Measurements from ENCODE around the gene NUP62.
"Not testable (repeated sequence)": the region's sequence is repeated elsewhere in the genome, so short reads cannot be mapped to it uniquely, and the experiment has no call there.

The NUP62 gene

DNA sequence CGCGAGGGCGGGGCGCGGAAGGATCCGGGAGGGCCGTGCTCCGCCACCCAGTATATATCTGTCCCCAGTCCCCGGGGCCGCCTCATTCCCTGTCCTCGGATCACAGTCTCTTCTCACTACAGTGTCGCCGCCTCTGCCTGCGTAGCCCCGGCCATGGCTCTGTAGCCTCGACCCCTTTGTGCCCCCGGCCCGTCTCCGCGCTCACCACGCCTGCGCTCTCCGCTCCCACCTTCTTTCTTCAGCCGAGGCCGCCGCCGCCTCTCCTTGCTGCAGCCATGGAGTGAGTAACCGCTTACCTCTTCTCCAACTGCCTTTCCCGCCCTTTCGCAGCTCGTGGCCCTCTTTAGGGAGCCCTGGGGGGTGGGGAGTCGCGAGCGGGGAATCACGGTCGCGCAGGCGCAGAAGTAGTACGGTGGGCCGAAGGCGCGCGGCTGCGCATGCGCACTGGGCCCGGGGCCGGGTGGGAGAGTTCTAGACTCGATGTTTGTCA is at the start of gene NUP62, which contains the start of gene ATF5:
TSS of gene NUP62 (minus strand) at position 384 of the 490 bp plus-strand sequence. CDS start 19,697 bp downstream, outside the sequence.
TSS of gene ATF5 (plus strand) at position 85 of the 490 bp plus-strand sequence. CDS start 1,646 bp downstream, outside the sequence.
- DNase-seq (ENCODE audit: low read depth): peak; percentile 65

DNA sequence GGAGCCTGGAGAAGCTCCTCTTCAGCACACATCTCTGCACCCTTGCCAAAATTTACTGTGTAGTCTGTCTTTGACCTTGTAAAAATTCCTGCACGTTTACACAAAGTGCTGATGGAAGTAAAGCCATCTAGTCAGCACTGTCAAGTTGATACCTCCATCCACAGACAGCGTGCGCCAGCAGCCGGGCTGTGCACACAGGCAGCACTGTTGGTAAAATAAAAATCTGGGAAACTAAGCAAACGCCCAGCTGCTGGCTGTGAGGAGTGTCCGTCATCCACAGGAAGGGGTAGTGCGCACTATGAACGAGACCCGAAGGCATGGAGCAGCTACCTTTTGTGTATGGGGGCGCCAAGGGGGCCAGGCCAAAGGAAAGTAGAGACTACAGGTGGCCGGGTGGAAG is 49.0 kb upstream of the NUP62 start:
- no peak for DNase-seq (ENCODE audit: low read depth)

GRCh38 chr19:49977881-49978280 is 48.6 kb upstream of the NUP62 start:
- DNase-seq (ENCODE audit: low read depth): no peak

DNA sequence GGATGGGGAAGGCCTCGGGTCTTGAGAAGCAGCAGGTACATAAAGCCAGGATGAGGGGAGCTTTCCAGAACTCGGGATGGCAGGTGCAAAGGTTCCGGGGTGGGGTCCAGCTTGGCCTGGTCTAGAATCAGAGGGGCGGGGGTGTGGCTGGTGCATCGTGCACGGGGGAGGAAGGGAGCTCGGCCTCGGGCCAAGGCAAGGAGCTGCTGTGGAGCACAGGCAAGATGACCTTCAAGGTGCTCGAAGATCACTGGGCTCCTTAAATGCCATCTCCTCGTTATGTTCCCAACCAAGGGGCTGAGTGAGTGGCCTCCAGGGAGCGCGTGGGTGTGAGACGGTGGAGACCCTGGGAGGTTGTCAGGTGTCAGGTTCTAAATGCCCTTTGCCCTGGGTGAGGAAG is 47.8 kb upstream of the NUP62 start:
- DNase-seq (ENCODE audit: low read depth): no peak

GRCh38 chr19:49976496-49976895 is 47.2 kb upstream of the NUP62 start:
- peak; percentile 78 for DNase-seq (ENCODE audit: low read depth)

GRCh38 chr19:49975051-49975450 is 45.7 kb upstream of the NUP62 start:
- DNase-seq (ENCODE audit: low read depth): no peak

DNA sequence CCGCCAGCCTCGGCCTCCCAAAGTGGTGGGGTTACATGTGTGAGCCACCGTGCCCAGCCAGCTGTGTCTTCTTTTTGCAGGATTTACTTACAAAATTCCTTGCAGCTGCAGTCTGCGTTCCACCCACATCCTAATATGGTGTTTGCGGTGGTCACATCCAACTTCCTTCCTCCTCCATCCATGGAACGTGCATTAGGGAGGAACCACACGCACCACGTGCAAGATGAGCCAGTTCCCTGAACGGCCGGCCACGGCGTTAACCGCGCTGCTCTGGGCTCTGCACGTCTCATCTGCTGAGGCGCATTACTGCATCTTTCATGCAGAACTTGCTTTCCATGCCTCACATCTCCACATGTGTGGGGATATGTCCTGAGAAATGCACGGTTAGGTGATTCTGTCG is 44.7 kb upstream of the NUP62 start:
- DNase-seq (ENCODE audit: low read depth): no peak

- no peak for DNase-seq (ENCODE audit: low read depth)
Measured at GRCh38 chr19:49972841-49973240, 43.5 kb upstream of the NUP62 start.

GRCh38 chr19:49971991-49972411 is 42.7 kb upstream of the NUP62 start:
- DNase-seq (ENCODE audit: low read depth): no peak

GRCh38 chr19:49969355-49969754 is 40.1 kb upstream of the NUP62 start:
- DNase-seq (ENCODE audit: low read depth): not testable (repeated sequence)

GRCh38 chr19:49968279-49968922 is 39.1 kb upstream of the NUP62 start:
- peak; percentile 21 for DNase-seq (ENCODE audit: low read depth)

DNA sequence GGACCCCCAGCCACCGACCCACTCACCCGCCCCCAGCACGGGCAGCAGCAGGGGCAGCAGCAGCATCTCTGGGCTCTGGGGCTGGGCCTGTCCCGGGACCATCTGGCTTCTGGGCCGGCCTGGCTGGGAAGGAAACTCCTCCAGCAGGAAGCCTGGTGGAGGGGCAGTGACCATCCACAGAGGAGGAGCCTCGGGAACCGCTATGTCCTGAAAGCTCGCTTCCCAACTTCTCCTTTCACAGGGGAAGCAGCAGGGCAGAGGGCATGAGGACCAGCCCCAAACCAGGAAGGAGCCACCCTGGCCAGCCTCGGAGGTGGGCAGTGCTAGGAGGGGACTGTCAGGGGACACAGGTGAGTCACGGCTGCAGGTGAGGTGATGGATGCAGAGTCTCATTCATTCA is 31.7 kb upstream of the NUP62 start, which contains the start of gene SIGLEC11:
TSS of gene SIGLEC11 (minus strand) at position 193 of the 400 bp plus-strand sequence. CDS start at position 102, 91 bp downstream.
- not testable (repeated sequence) for DNase-seq (ENCODE audit: low read depth)

DNA sequence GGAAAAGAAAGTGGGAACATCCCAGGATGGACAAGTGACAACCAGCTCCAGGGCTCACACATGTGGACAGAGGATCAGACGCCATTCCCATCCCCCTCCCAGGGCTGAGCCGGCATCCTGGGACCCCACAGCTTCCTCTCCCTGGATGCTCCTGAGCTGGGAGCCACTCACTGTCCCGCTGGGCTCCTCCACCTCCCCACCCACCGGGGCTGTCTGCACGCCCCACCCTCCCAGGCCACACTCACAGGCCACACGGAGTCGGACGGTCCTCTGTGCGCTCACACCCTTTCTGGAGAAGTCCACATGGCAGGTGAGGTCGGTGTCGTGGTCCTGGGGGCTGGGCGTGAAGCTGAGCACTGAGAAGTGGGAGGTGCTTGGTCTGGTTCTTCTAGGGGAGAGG is 30.6 kb upstream of the NUP62 start:
- DNase-seq (ENCODE audit: low read depth): not testable (repeated sequence)

DNA sequence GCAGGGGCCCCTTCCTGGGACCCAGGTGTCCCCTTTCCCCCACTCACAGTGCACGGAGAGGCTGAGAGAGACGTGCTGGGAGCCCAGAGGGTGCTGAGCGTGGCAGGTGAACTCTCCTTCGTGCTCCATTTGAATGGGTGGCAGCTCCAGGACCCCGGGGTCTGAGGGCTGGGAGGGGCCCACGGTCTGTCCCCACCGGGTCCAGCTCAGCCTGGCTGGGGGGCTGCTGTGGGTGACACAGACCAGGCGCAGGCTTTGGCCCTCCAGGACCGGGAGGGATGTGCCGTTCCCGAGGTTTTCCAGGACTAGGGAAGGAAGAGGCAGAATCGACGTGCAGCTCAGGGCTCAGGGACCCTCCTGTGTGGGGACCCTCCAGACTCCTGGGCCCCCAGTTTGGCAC is 29.3 kb upstream of the NUP62 start:
- DNase-seq (ENCODE audit: low read depth): not testable (repeated sequence)

DNA sequence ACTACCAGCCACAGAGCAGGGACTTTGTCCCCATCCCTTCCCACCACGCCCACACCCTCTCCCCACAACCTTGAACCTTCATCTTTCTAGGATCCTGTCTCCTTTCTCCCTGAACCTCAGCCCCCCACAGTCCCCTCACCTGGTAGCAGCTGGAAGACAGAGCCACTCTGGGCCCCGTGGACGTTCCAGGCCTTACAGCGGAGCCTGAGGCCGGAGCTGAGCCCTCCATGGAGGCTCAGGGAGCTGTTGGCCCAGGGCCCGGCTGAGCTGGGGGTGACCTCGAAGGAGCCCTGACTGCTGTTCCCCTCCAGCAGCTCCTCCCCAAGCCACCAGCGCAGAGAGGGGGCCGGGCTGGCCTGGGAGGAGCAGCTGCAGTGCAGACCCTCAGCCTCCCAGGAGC is 28.8 kb upstream of the NUP62 start:
- DNase-seq (ENCODE audit: low read depth): not testable (repeated sequence)

DNA sequence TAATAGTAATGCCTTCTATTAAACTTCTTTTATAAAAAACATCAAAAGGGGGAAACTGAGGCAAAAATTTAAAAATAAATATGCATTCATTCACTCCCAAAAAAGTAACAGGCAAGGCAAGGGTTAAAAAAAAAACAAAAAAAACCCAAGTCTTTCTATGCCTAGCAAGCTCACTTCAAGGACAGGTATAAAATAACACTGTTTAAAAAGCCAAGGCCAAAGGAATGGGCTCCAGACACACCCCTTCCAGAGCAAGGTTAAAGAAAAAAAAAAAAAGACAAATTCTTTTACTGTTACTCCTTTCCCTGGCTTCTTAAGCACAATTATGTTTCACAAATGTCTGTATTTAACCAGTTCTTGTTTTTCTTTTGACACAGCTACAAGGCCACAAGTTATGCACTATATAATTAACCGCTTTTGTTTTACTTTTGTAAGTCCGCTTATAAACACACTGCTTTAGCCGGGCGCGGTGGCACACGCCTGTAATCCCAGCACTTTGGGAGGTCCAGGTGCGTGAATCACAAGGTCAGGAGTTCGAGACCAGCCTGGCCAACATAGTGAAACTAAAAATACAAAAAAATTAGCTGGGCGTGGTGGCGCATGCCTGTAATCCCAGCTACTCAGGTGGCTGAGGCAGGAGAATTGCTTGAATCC is 28.1 kb upstream of the NUP62 start:
- peak; percentile 38 for DNase-seq (ENCODE audit: low read depth)

DNA sequence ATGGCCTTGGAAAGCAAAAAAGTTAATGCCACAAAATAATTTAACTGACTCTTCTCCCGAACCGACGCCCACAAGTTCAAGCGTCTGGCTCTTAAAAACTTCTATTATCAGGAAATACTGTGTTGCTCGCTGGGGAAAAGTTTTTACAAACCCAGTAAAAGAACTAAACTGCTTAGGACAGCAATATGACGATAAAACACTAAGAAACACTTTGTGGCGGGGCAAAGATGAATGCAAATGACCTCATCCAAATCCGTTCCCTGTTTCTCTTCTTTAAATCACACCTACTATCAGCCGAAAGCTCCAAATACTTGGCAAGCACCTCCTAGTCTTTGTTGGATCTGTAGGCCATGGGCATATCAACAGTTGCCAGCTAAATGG is 26.8 kb upstream of the NUP62 start:
- DNase-seq (ENCODE audit: low read depth): no peak

- DNase-seq (ENCODE audit: low read depth): peak; percentile 23
Measured at GRCh38 chr19:49954933-49955332, 25.6 kb upstream of the NUP62 start.

DNA sequence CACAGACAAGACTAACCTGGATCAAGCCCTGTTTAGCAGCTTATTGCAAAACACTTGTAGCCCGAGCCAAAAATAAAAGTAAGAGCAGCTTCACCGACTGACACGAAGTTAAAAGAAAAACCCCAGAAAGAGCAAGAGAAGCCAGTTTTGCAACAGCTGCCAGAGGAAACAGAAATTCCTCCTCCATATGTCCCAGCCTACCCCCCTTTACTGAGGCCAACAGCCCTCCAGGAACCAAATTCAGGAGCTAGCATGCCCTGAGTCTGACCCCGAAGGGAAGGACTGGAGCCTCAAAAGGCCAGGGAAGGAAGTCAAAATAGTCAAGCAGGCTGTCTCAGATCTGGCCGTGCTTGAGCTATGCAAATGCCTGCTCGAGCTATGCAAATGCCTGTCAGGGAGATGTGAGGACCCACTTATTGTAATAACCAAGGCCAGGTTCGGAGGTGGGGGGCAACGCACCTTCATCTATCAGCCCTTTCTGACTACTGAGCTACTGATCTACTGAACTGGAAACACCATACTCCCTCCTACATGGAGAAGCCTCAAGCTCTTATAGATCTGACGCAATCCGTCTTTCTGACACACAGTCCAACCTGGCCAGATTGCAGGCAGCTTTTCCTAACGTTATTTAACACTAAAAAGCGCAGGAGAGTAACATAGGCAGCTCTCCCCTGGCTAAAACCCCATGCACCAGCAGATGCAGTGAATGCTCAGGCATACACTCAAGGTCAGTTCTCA is 25.0 kb upstream of the NUP62 start:
- DNase-seq (ENCODE audit: low read depth): peak; percentile 81

DNA sequence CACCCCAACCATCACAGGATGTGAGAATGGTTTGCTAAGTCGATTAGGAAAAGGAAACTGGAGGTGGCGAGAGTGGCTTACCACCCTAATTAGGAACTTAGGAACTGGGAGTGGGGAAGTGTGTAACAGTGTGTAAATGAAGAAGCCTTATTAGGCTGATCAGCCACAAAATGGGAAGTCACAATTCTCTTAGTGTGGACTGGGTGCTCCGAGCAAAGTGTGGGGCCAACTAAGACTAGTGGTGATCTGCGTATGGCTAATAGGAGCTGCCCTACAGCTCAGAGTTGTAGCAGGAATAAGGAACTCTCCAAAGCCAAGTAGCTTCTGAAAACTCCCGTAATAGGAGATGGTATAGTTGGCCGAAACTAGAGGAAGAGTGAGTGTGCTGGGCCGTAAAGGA is 24.1 kb upstream of the NUP62 start:
- DNase-seq (ENCODE audit: low read depth): peak; percentile 18

DNA sequence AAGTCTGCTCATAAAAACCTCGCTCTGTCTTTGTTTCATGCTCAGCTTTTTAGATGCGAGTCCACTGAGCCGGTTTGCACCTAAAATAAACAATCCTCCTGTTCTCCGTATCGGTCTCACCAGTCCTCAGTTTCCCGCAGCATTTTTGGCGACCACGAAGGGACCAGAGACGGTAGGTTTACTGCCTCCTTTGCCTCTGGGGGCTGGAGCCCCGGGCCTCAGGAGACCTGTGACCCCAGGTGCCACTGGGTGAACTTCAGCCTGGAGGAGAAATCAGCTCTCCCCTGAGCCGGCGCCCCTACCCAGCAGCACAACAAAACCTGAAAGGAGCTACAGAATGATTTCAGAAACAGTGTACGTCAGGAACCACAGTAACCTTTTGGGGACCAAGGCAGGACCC is 23.6 kb upstream of the NUP62 start:
- no peak for DNase-seq (ENCODE audit: low read depth)

DNA sequence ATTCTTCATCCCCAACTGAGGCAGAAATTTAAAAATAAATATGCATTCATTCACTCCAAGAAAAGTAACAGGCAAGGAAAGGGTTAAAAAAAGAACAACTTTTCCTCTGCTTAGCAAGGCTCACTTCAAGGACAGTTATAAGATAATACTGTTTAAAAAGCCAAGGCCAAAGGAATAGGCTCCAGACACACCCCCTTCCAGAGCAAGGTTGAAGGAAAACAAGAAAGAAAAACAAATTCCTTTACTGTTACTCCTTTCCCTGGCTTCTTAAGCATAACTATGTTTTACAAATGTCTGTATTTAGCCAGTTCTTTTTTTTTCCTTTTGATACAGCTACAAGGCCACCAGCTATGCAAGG is 23.2 kb upstream of the NUP62 start:
- peak; percentile 80 for DNase-seq (ENCODE audit: low read depth)
